Keratinocyte (primary cell): Measurements from ENCODE around the gene KCNH6. TPM values are rescaled to one million over a fixed set of nuclear protein-coding genes. Genes with fewer than 3 reads are reported as not detected.

Experiments used
- DNase-seq: peaks from one replicate; pipeline ENCODE4 v3.0.0-alpha.2; 2011; ENCODE audit warnings: low read depth, missing footprints, low spot score
- FAIRE-seq: peaks from 2 replicates; lab custom pipeline; 2011; peaks lifted over from hg19 to GRCh38; lab: Jason Lieb, UNC
- H2AFZ ChIP-seq: 2 replicates; pipeline ENCODE4 v1.6.0; 2012; ENCODE audit warnings: low read length, control low read depth, inconsistent platforms; ENCODE audit not compliant: control insufficient read depth
- H3K27ac ChIP-seq: 2 replicates; pipeline ENCODE4 v1.5.1; 2011; ENCODE audit warnings: low read length; ENCODE audit not compliant: control insufficient read depth, insufficient read depth
- H3K27me3 ChIP-seq: 3 replicates; pipeline ENCODE4 v1.6.0; 2011; ENCODE audit warnings: low read length; ENCODE audit not compliant: control insufficient read depth, insufficient read depth; ENCODE audit errors: extremely low read depth
- H3K36me3 ChIP-seq, 2 experiments: 2 replicates in 1 of 2; 3 replicates in 1 of 2; pipeline ENCODE4 v1.5.1; 2011; ENCODE audit warnings: low read length in 2 of 2, mild to moderate bottlenecking in 1 of 2; ENCODE audit not compliant: control insufficient read depth in 2 of 2, insufficient read depth in 2 of 2; ENCODE audit errors: extremely low read depth in 1 of 2
- H3K4me1 ChIP-seq: 3 replicates; pipeline ENCODE4 v1.5.1; 2011; ENCODE audit warnings: low read length; ENCODE audit not compliant: control insufficient read depth, insufficient read depth; ENCODE audit errors: extremely low read depth
- H3K4me2 ChIP-seq: 3 replicates; pipeline ENCODE4 v1.6.0; 2011; ENCODE audit warnings: low read depth, low read length; ENCODE audit not compliant: control insufficient read depth, insufficient read depth; ENCODE audit errors: extremely low read depth
- H3K4me3 ChIP-seq, 3 experiments: fragments of 200-600 bp in 1 of 3; sonication (generic) in 1 of 3; 2 replicates in 2 of 3; 3 replicates in 1 of 3; pipeline ENCODE4 v1.5.1; 2011 to 2016; ENCODE audit warnings: low read length in 3 of 3, mild to moderate bottlenecking in 3 of 3, control low read depth in 2 of 3, inconsistent platforms in 1 of 3, low read depth in 1 of 3, mixed read lengths in 1 of 3, mixed run types in 1 of 3, moderate library complexity in 1 of 3; ENCODE audit not compliant: control insufficient read depth in 2 of 3, insufficient read depth in 2 of 3; ENCODE audit errors: extremely low read depth in 1 of 3
- H3K79me2 ChIP-seq: 2 replicates; pipeline ENCODE4 v1.6.0; 2012; ENCODE audit warnings: low read length; ENCODE audit not compliant: control insufficient read depth, insufficient read depth
- H3K9ac ChIP-seq: 3 replicates; pipeline ENCODE4 v1.6.0; 2011; ENCODE audit warnings: low read length; ENCODE audit not compliant: control insufficient read depth, insufficient read depth; ENCODE audit errors: extremely low read depth
- H3K9me1 ChIP-seq: 3 replicates; pipeline ENCODE4 v1.6.0; 2011; ENCODE audit warnings: low read length; ENCODE audit not compliant: control insufficient read depth, insufficient read depth; ENCODE audit errors: extremely low read depth
- H3K9me3 ChIP-seq: 2 replicates; pipeline ENCODE4 v1.5.1; 2012; ENCODE audit warnings: low read depth, low read length; ENCODE audit not compliant: control insufficient read depth
- H4K20me1 ChIP-seq: 3 replicates; pipeline ENCODE4 v1.6.0; 2011; ENCODE audit warnings: low read length; ENCODE audit not compliant: control insufficient read depth, insufficient read depth; ENCODE audit errors: extremely low read depth
- CTCF ChIP-seq, 3 experiments: IDR thresholded peaks in 1 of 3; conservative IDR thresholded peaks in 1 of 3; optimal IDR thresholded peaks in 1 of 3; 2 replicates in 2 of 3; 3 replicates in 1 of 3; pipeline versions ENCODE3 to v1.5.1; 2011; ENCODE audit warnings: low read length in 3 of 3, mild to moderate bottlenecking in 3 of 3, moderate library complexity in 2 of 3, control low read depth in 1 of 3, inconsistent platforms in 1 of 3; ENCODE audit not compliant: insufficient read depth in 2 of 3; ENCODE audit errors: extremely low read depth in 1 of 3
- EZH2 ChIP-seq: IDR thresholded peaks from one replicate; pipeline ENCODE4 v1.6.1; 2012; ENCODE audit warnings: inconsistent platforms, mild to moderate bottlenecking, low read length, moderate library complexity
- dilution Hi-C: fragments of 300-500 bp; cut with MboI; formaldehyde crosslinking; loops from one replicate; pipeline ENCODE4 v1.7.0; 2020; ENCODE audit warnings: low sequenced_read_pairs; ENCODE audit not compliant: extremely low pct_ligation_motif_present
- polyA plus RNA-seq, 5 experiments: library from polyadenylated mRNA; depleted of rRNA in 3 of 5; stranded (reverse) in 3 of 5; stranded (forward) in 1 of 5; unstranded in 1 of 5; fragments of >200 nt; gene quantifications; 1 replicate in 1 of 5; 2 replicates in 3 of 5; 3 replicates in 1 of 5; pipeline versions ENCODE4 v1.2.1 to v1.2.3, GENCODE V29; 2011 to 2012; ENCODE audit warnings: missing spikeins in 2 of 5, low read depth in 1 of 5, low replicate concordance in 1 of 5

Gene KCNH6
- polyA plus RNA-seq, 1 donor (not counting 4 experiments of a cell fraction or from before 2014, with no cell fraction given) = not detected

DNA sequence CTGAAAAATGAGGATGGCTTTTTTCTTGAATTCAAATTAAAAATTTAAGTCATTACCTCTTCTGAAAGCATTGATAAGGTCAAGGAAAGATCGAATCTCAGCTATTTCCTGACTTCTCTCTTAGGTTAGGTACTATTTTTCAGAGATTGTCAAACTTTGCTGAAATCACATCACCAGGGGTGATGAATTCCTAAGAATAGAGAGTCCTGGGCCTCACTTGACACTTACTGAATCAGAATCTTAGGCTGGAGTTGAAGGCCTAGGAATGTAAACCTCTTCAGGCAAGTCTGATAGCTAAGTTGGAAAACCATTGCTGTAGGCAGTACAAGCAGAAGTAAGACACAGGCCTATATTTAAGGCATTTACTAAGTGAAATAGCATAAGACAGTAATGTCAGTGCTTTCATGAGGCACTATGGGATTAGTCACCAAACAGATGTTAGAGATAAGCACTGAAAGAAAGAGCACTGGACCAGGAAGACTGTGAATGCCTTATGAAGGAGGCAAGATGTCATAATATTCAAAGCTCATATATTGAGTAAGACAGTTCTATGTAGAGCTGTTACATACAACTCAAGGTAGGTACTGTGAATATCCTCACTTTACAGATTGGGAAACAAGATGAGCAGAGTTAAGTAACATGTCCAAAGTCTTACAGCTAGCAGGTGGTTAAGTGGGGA lies 48.6 kb downstream of the KCNH6 start:
- no peak overlapping the region for H3K27ac ChIP-seq
- H3K79me2 ChIP-seq = peaks cover 51% of the 10 kb centered on the region
- no peak overlapping the region for H3K4me2 ChIP-seq
- H3K4me3 ChIP-seq = no peak overlapping the region
- peaks cover 6% of the 10 kb centered on the region for H3K4me1 ChIP-seq
- H2AFZ ChIP-seq = no peak overlapping the region
- peaks cover 10% of the 10 kb centered on the region for H4K20me1 ChIP-seq
- no peaks in the 10 kb centered on the region for H3K9me1 ChIP-seq
- TF ChIP-seq CTCF (optimal IDR thresholded peaks at IDR 0.05 in 1 of 3, IDR thresholded peaks at IDR 0.05 in 1 of 3, conservative IDR thresholded peaks at IDR 0.05 in 1 of 3; ENCODE audit: extremely low read depth in 1 of 3, insufficient read depth in 2 of 3, low read length in 3 of 3) = no peak
- FAIRE-seq (peak; percentile 66), DNase-seq (peak; percentile 30)
- dilution Hi-C loops = no loop called here
- H3K36me3 ChIP-seq = peaks cover 0 to 2% of the 10 kb centered on the region in 2 experiments
- H3K9ac ChIP-seq = no peak overlapping the region
- no peaks in the 10 kb centered on the region for H3K27me3 ChIP-seq
- no peaks in the 10 kb centered on the region for H3K9me3 ChIP-seq

DNA sequence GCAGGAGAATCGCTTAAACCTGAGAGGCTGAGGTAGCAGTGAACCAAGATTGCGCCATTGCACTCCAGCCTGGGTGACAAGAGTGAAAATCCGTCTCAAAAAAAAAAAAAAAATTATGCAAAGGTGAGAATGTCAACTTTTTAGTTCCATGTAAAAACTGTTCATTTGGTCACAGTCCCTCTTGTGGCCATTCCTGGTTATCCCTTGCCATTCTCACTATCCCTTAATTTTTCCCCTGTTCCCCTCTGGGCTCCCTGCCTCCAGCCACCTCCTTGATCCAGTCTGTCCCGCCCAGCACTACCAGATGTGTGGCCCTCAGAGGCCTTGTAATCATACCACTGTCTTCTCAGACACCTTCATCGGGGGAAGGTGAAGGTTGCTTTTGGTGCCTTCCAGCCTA lies 50.5 kb downstream of the KCNH6 start:
- peaks cover 10% of the 10 kb centered on the region for H4K20me1 ChIP-seq
- H3K79me2 ChIP-seq = peaks cover 47% of the 10 kb centered on the region

More for the DNA sequence above, 50.5 kb downstream of the KCNH6 start:
- H3K9me3 ChIP-seq = no peaks in the 10 kb centered on the region
- H3K27ac ChIP-seq = no peak overlapping the region
- DNase-seq (no peak), FAIRE-seq (no peak)
- peaks cover 0 to 3% of the 10 kb centered on the region in 2 experiments for H3K36me3 ChIP-seq
- no peak overlapping the region for H2AFZ ChIP-seq
- dilution Hi-C loops = no loop called here
- TF ChIP-seq CTCF (optimal IDR thresholded peaks at IDR 0.05 in 1 of 3, IDR thresholded peaks at IDR 0.05 in 1 of 3, conservative IDR thresholded peaks at IDR 0.05 in 1 of 3; ENCODE audit: extremely low read depth in 1 of 3, insufficient read depth in 2 of 3, low read length in 3 of 3) (peak; percentile 12 to 28 (median 20)), EZH2 (no peak)
- no peak overlapping the region for H3K9ac ChIP-seq
- H3K9me1 ChIP-seq = no peaks in the 10 kb centered on the region
- peaks cover 6% of the 10 kb centered on the region for H3K4me1 ChIP-seq
- no peak overlapping the region for H3K4me3 ChIP-seq
- no peak overlapping the region for H3K4me2 ChIP-seq
- no peaks in the 10 kb centered on the region for H3K27me3 ChIP-seq
